NB4 (cell line): ENCODE data around the gene ZNF827.

Source experiments
- DNase-seq: peaks from one replicate; pipeline ENCODE4 v3.0.0; 2010; ENCODE audit warnings: low read depth
- H3K4me3 ChIP-seq: one replicate; pipeline ENCODE4 v1.5.1; 2011; ENCODE audit warnings: mild to moderate bottlenecking, low read depth, low read length, moderate library complexity
- CTCF ChIP-seq: IDR thresholded peaks from one replicate; pipeline ENCODE4 v1.5.1; 2012; ENCODE audit warnings: low read depth, low read length
- MAX ChIP-seq: IDR thresholded peaks from 2 replicates; pipeline ENCODE4 v1.6.1; 2011; ENCODE audit warnings: low read depth, low read length
- MYC ChIP-seq: IDR thresholded peaks from 2 replicates; pipeline ENCODE4 v1.6.1; 2011; ENCODE audit warnings: low read depth, low read length
- POLR2A ChIP-seq: IDR thresholded peaks from 2 replicates; pipeline ENCODE4 v1.6.1; 2011; ENCODE audit warnings: mild to moderate bottlenecking; ENCODE audit not compliant: insufficient read length; ENCODE audit errors: extremely low read depth

ZNF827 gene

GRCh38 chr4:145786830-145787229 is 151.8 kb downstream of the ZNF827 start:
- TF ChIP-seq CTCF, result no peak
- DNase-seq, result no peak
- no peak overlapping the region for H3K4me3 ChIP-seq

- no peak for DNase-seq
- no peak overlapping the region for H3K4me3 ChIP-seq
- no peak for TF ChIP-seq POLR2A
- TF ChIP-seq MAX, result no peak
Measured at GRCh38 chr4:145786261-145786660, 152.4 kb downstream of the ZNF827 start.

- DNase-seq, result no peak
- no peak for TF ChIP-seq MYC
- no peak for TF ChIP-seq CTCF
- TF ChIP-seq MAX, result no peak
- no peak for TF ChIP-seq POLR2A
- H3K4me3 ChIP-seq, result no peak overlapping the region
Measured at GRCh38 chr4:145785391-145786008, 153.1 kb downstream of the ZNF827 start.

- no peak overlapping the region for H3K4me3 ChIP-seq
- DNase-seq, result no peak
- TF ChIP-seq MYC (no peak), POLR2A (no peak), CTCF (no peak), MAX (no peak)
Measured at GRCh38 chr4:145784036-145784435, 154.6 kb downstream of the ZNF827 start.

GRCh38 chr4:145782756-145783155 is 155.9 kb downstream of the ZNF827 start:
- TF ChIP-seq CTCF (no peak), MYC (no peak), MAX (no peak), POLR2A (no peak)
- no peak overlapping the region for H3K4me3 ChIP-seq
- no peak for DNase-seq

- TF ChIP-seq MAX, result no peak
- TF ChIP-seq MYC, result no peak
- TF ChIP-seq POLR2A, result no peak
- no peak overlapping the region for H3K4me3 ChIP-seq
- no peak for DNase-seq
Measured at GRCh38 chr4:145781351-145781750, 157.3 kb downstream of the ZNF827 start.

- H3K4me3 ChIP-seq, result no peak overlapping the region
- TF ChIP-seq POLR2A (no peak), MYC (no peak), MAX (no peak), CTCF (no peak)
- no peak for DNase-seq
Measured at GRCh38 chr4:145779319-145779801, 159.3 kb downstream of the ZNF827 start.
